ENCODE data around the gene PLXNA4. TPM values are rescaled to one million over a fixed set of nuclear protein-coding genes. Genes with fewer than 3 reads are reported as not detected.

PLXNA4 gene
- polyA plus RNA-seq, 1 donor (not counting 4 experiments of a cell fraction or from before 2014, with no cell fraction given): 0.01 TPM

GRCh38 chr7:132232406-132232805, 343.9 kb downstream of the PLXNA4 start:
- Histone ChIP-seq H3K27me3 (ENCODE audit: control insufficient read depth, extremely low read depth, insufficient read depth, low read length) (peaks cover 17% of the 10 kb centered on the region), H3K79me2 (ENCODE audit: control insufficient read depth, insufficient read depth, low read length) (no peaks in the 10 kb centered on the region), H3K9me1 (ENCODE audit: control insufficient read depth, extremely low read depth, insufficient read depth, low read length) (no peaks in the 10 kb centered on the region), H3K4me1 (ENCODE audit: control insufficient read depth, extremely low read depth, insufficient read depth, low read length) (no peaks in the 10 kb centered on the region), H3K27ac (ENCODE audit: control insufficient read depth, insufficient read depth, low read length) (no peak overlapping the region), H3K4me3 (ENCODE audit: control insufficient read depth in 2 of 3, extremely low read depth in 1 of 3, insufficient read depth in 2 of 3, low read depth in 1 of 3, low read length in 3 of 3) (no peak overlapping the region), H3K36me3 (ENCODE audit: control insufficient read depth in 2 of 2, extremely low read depth in 1 of 2, insufficient read depth in 2 of 2, low read length in 2 of 2) (no peaks in the 10 kb centered on the region), H3K9ac (ENCODE audit: control insufficient read depth, extremely low read depth, insufficient read depth, low read length) (no peak overlapping the region), H2AFZ (ENCODE audit: control insufficient read depth, low read length) (no peak overlapping the region), H3K9me3 (ENCODE audit: control insufficient read depth, low read depth, low read length) (no peaks in the 10 kb centered on the region), H4K20me1 (ENCODE audit: control insufficient read depth, extremely low read depth, insufficient read depth, low read length) (no peaks in the 10 kb centered on the region), H3K4me2 (ENCODE audit: control insufficient read depth, extremely low read depth, insufficient read depth, low read depth, low read length) (no peak overlapping the region)
- FAIRE-seq: no peak
- TF ChIP-seq EZH2 (IDR thresholded peaks at IDR 0.05; ENCODE audit: low read length) (no peak), CTCF (optimal IDR thresholded peaks at IDR 0.05 in 1 of 3, IDR thresholded peaks at IDR 0.05 in 1 of 3, conservative IDR thresholded peaks at IDR 0.05 in 1 of 3; ENCODE audit: extremely low read depth in 1 of 3, insufficient read depth in 2 of 3, low read length in 3 of 3) (no peak)
- DNase-seq (ENCODE audit: low read depth, low spot score): no peak
- dilution Hi-C loops (cut with MboI; ENCODE audit: extremely low pct_ligation_motif_present, low sequenced_read_pairs): no loop called here

GRCh38 chr7:132230462-132230861, 345.8 kb downstream of the PLXNA4 start:
- DNase-seq (ENCODE audit: low read depth, low spot score) (no peak), FAIRE-seq (no peak)
- Histone ChIP-seq H3K9ac (ENCODE audit: control insufficient read depth, extremely low read depth, insufficient read depth, low read length) (no peak overlapping the region), H3K36me3 (ENCODE audit: control insufficient read depth in 2 of 2, extremely low read depth in 1 of 2, insufficient read depth in 2 of 2, low read length in 2 of 2) (no peaks in the 10 kb centered on the region), H4K20me1 (ENCODE audit: control insufficient read depth, extremely low read depth, insufficient read depth, low read length) (no peaks in the 10 kb centered on the region), H2AFZ (ENCODE audit: control insufficient read depth, low read length) (no peak overlapping the region), H3K4me1 (ENCODE audit: control insufficient read depth, extremely low read depth, insufficient read depth, low read length) (no peaks in the 10 kb centered on the region), H3K9me1 (ENCODE audit: control insufficient read depth, extremely low read depth, insufficient read depth, low read length) (no peaks in the 10 kb centered on the region), H3K9me3 (ENCODE audit: control insufficient read depth, low read depth, low read length) (no peaks in the 10 kb centered on the region), H3K79me2 (ENCODE audit: control insufficient read depth, insufficient read depth, low read length) (no peaks in the 10 kb centered on the region), H3K4me2 (ENCODE audit: control insufficient read depth, extremely low read depth, insufficient read depth, low read depth, low read length) (no peak overlapping the region), H3K27me3 (ENCODE audit: control insufficient read depth, extremely low read depth, insufficient read depth, low read length) (peaks cover 25% of the 10 kb centered on the region), H3K27ac (ENCODE audit: control insufficient read depth, insufficient read depth, low read length) (no peak overlapping the region), H3K4me3 (ENCODE audit: control insufficient read depth in 2 of 3, extremely low read depth in 1 of 3, insufficient read depth in 2 of 3, low read depth in 1 of 3, low read length in 3 of 3) (no peak overlapping the region)
- no peak for TF ChIP-seq CTCF (optimal IDR thresholded peaks at IDR 0.05 in 1 of 3, IDR thresholded peaks at IDR 0.05 in 1 of 3, conservative IDR thresholded peaks at IDR 0.05 in 1 of 3; ENCODE audit: extremely low read depth in 1 of 3, insufficient read depth in 2 of 3, low read length in 3 of 3)
- TF ChIP-seq EZH2 (IDR thresholded peaks at IDR 0.05; ENCODE audit: low read length): no peak
- dilution Hi-C loops (cut with MboI; ENCODE audit: extremely low pct_ligation_motif_present, low sequenced_read_pairs): no loop called here

Measured in keratinocyte (primary cell).